GM12892 (cell line): ENCODE data around the gene PLXNB2.

Experiments used
- DNase-seq: peaks from one replicate; pipeline ENCODE4 v3.0.0; 2011; ENCODE audit not compliant: insufficient read length
- FAIRE-seq: peaks from 2 replicates; lab custom pipeline; 2011; peaks lifted over from hg19 to GRCh38; lab: Jason Lieb, UNC
- POLR2A ChIP-seq: IDR thresholded peaks from 2 replicates; pipeline ENCODE4 v1.6.1; 2011; ENCODE audit warnings: low read depth, low read length, control low read depth
- POLR2AphosphoS5 ChIP-seq: IDR thresholded peaks from 2 replicates; pipeline ENCODE4 v1.6.1; 2011; ENCODE audit warnings: low read depth, low read length, control low read depth
- TAF1 ChIP-seq: IDR thresholded peaks from 2 replicates; pipeline ENCODE4 v1.6.1; 2011; ENCODE audit warnings: low read depth, mild to moderate bottlenecking, control low read depth, low read length, borderline replicate concordance

The PLXNB2 gene

DNA sequence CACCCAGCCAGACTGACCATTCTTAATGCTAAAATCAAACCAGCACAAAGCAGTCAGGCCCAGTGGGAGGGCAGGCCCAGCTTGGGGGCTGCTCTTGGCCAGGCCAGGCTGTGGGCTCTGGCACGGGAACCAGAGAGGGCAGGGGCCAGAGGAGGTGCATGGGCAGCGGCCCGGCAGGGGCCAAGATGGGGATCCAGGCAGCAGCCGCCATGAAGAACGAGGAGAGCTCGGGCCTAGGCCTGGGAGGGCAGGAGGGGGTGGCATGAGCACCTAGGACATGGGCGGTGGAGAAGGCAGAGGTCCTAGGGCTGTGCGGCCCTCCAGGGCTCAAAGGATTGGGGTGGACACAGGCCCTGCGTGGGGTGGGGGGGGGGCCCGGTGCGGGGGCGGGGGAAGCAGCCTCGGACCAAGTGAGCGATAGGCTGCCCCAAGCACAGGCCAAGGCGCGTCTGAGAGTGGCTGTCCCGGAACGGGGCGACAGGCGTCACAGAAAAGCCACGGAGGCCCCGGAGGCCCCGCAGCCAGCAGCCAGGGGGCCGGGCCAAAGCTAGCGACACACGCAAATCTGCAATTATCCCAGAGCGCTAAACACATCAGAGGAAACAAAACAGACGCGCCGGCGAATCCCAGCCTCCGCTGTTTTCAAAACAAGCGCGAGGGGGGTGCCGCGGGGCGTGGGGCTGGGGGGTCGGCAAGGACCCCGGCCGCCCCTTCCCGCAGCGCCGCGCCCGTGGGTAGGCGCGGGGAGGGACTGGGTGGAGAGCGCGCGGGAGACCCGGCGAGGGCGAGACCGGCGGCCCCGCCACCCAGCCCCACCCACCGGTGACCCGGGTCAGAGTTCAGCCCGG is 8.3 kb downstream of the PLXNB2 start:
- no peak for DNase-seq
- FAIRE-seq, result no peak
- no peak for TF ChIP-seq POLR2A
- no peak for TF ChIP-seq TAF1

DNA sequence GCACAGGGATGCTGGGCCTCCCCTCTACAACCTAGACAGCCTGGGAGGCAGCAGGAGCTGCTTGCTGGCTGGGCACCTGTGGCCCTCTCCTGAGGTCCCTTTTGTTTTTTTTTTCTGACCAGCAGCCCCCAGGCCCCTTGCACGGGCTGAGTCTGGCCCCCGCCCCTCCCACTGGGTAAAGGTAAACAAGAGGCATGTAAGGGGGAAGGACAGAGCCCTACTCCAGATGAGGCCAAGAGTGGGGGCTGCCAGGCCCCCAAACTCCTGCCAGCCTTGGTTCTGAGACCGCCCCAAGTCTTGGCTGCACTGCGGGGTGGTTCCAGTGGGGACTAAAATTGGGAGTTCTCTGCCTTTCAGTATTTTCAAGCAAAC is 9.2 kb downstream of the PLXNB2 start:
- DNase-seq (no peak), FAIRE-seq (no peak)
- no peak for TF ChIP-seq POLR2A
- TF ChIP-seq POLR2AphosphoS5, result no peak
- TF ChIP-seq TAF1, result no peak

DNA sequence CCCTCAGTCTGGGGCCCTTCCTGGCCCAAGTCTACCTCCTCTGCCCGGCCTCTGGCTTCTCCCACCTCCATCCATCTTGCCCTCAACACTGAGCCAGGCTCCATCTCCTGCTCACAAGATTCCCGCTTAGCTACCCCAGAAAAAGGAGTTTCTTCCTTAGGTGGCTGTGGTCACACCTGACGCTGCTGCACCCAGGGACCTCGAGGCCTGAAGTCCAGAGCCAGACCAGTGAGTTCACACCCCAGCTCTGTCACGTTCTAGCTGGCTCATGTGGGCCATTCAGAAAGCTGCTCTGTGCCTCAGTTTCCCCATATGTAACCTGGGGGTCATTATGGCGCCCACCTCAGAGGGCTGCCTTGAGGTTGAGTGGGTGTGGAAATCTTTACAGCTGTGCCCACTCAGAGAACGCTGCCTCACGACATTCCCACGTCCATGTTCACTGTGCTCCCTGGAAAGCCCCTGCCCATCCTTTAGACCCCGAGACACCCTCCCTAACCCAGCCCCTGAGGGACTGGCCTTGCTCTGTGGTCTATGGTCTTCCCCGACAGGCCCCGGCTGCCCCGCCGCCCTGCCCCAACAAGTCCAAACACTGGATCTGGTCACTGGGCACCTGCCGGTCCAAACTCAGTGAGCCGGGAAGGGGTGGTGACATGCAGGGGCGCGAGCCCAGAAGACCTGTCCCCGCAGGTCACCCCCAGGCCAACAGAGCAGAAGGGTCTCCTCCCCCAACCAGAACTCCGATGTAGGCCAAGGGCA is 9.8 kb downstream of the PLXNB2 start:
- TF ChIP-seq POLR2AphosphoS5 (no peak), POLR2A (no peak), TAF1 (no peak)
- DNase-seq, result no peak
- no peak for FAIRE-seq

DNA sequence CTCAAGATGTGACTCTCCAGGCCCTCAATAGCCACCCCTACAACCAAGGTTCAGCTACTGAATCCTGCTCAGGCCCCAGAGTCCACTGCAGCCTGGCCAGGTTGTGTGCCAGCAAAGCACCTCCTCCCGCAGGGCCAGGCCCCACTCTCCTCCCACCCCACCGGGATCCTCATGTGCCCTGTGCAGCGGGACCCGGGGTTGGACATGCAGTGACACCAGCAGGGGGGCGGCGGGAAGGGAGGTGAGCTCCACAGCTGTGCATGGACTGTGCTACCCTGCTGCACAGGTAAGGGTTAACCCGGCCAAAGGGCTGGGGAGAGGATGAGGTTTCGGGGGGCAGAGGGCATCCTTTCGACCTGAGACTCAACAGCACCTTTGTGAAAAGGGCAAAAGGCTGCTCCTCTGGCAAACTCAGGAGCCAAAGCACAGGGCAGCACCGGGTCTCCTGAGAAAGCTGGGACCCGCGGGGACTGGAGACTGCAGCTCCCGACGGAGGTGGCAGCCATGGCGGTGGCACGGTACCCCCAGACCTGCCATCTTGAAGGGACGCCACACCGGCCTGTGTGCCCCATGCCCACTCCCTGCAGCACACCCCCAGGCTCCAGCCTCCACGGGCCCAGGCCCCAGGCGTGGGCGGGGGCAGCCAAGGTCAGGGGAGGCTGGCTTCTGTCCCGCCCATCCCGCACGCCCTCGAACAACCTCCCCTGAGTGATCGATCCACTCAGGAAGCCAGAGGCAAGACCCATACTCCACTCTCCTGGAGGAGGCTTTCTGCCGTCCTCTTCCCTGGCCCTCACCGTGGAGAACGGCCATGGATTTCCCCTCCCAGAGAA is 10.6 kb downstream of the PLXNB2 start:
- DNase-seq, result no peak
- no peak for TF ChIP-seq POLR2AphosphoS5
- TF ChIP-seq POLR2A, result no peak
- TF ChIP-seq TAF1, result no peak
- FAIRE-seq, result no peak

DNA sequence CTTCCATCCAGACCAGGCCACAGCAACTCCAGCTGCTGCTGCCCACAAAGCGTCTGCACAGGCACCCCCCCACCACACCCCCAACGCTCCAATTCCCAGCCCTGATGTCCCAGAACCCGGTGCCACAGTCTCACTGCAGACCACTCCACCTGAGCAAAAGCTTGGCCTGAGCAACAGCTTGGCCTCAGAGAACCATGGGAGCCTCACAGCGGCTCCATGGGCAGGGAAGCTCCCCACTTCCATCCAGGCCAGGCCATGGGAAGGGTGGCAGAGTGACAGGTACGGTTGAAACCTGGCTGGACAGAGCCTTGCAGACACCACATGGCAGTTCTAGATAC is 13.2 kb downstream of the PLXNB2 start:
- no peak for TF ChIP-seq POLR2AphosphoS5
- TF ChIP-seq POLR2A, result no peak
- TF ChIP-seq TAF1, result no peak
- DNase-seq, result no peak
- no peak for FAIRE-seq

DNA sequence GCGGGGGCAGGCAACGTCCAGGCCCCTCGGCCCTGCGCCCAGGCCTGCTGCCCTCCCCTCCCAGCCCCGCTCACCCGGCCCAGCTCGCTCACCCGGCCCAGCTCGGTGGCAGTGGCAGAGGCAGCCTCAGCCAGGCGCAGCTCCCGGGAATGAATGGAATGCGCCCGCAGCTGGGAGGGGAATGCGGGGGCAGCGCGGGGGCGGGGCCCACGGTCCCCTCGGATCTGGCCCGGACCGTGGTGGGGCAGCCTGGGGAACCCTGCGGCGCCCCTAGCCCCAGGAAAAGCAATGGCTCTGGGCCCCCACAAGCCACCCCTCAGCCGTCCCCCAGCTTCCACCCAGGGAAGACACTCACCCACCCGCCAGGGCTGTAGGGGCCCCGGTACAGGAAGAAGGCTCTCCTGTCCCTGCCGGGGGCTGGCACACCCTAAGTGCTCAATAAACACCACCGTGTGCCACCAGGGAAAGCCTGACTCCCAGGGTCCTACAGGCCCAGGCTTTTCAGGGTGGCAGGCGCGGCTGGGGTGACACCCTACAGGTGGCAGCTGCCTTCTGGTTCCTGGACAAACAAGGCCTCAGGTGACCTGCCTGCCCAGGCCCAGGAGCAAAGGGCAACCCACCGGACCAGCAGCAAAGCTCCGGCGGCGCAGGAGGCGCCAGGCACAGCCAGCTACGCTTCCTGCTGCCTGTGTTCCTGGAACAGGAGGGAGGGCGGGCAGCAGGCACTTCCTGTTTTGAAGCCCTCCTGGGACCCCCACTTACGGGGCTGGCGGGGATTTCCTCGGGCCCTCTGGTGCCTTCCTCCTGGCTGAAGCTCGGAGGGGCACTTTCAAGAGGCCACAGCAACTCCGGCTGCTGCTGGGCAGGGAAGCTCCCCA is 13.8 kb downstream of the PLXNB2 start:
- FAIRE-seq (no peak), DNase-seq (no peak)
- TF ChIP-seq TAF1 (no peak), POLR2A (no peak), POLR2AphosphoS5 (no peak)

DNA sequence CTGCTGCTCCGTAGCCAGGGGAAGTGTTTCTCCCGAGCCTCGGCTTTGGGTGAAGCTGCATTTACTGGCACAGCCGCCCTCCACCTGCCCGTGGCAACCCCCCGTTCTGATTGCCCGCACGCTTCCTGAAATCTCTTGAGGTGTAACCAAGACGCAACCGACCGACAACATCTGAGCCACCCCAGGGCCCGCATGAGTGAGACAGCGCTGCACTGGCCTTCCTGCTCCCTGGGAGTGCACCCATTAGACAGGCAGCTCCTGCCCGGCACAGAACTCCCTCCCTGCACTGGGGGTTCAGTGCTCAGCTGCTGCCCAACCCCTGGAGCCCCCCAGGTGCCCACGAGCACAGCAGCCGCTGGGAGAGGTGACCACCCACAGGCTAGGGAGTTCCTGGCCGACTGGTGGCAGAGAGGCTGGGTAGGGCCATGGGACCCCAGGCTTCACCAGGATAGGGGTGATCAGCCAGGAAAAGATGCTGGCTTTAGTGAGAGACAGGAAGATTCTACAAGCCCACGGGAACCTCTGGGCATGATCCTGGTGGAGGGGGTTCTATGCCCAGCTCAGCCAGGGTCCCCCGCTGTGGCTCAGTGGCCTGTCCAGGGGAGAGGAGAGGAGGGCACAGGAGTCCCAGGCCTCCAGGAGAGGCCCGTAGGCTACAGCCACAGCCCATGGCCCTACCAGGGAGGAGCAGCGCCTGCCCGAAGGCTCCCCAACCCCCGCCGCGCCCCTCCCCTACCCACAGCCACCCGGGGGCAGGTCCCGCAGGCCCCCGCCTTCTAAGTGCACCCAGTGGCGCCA is 14.6 kb downstream of the PLXNB2 start:
- no peak for TF ChIP-seq POLR2AphosphoS5
- TF ChIP-seq TAF1, result no peak
- TF ChIP-seq POLR2A, result no peak
- no peak for DNase-seq
- FAIRE-seq, result peak; percentile 93

DNA sequence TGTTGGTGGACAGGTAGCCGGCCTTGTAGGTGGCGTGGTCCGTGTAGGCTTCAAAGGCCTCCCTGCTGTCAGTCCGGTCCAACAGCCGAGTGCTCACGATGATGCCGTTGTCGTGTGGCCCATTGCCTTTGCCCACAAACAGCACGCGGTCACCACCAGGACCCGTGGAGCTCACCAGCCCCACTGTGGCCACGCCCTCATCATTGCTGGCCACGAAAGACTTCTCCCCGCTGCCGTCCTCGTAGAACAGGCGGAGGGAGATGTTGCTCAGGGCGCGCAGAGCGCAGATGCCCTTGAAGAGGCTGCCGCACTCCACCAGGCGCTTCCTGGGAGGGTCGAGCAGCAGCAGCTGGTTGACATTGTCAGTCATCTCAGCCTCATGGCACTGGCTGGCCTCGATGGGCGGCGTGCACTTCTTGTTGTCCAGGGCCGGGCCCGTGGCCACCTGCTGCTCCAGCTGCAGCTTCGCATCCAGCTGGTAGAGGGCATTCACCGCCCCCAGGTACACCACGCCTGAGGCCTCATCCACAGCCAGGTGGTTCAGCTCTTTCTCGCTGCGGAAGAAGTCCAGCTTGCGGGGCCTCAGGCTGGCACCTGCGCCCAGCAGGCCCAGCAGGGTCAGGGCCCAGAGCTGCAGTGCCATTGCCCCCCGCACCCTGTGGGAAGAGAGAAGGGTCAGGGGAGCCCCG is 17.4 kb downstream of the PLXNB2 start:
- TF ChIP-seq TAF1 (no peak), POLR2A (no peak), POLR2AphosphoS5 (no peak)
- no peak for FAIRE-seq

DNA sequence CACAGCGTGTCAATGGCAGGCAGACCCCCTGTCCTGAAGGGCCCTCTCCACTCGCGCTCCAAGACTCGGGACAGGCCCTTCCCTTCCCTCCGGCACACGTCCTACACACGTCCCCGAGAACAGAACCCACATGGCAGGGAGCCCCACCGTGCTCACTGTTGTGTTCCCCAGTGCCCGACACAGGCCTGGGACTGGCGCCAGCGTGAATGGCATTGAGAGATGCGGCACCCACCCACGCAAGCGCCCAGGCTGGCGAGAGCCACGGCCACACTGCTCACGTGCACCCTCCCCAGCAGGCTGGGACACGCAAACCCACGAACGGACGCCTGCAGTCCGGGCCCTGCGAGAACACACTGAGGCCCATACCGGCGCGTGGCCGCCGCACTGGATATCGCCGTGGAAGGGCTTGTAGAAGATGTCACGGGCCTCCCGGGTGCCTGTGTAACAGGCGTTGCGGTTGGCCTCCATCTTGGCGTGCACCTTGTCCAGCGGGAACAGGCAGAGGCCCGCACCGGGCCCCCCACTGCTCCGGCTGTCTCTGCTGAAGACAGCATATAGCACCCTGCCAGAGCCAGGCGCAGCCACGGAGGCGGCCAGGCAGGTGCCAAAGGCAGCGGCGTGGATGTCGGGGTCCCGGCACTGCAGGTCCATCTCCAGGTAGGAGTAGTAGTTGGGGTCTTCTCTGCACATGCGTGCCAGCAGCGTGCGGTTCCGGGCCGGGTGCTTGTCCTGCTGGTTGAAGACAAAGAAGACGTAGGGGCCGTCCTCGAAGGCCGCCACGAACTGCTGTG is 18.1 kb downstream of the PLXNB2 start:
- no peak for DNase-seq
- TF ChIP-seq POLR2A (no peak), POLR2AphosphoS5 (no peak), TAF1 (no peak)
- FAIRE-seq, result no peak

More for the DNA sequence above, 17.4 kb downstream of the PLXNB2 start:
- no peak for DNase-seq
